Mesendoderm (in vitro differentiated cells): ENCODE results near the gene SEMA3B.
"Not testable (repeated sequence)": the region's sequence is repeated elsewhere in the genome, so short reads cannot be mapped to it uniquely, and the experiment has no call there.

Experiments
- DNase-seq: peaks from one replicate; pipeline ENCODE4 v3.0.0; 2013
- H2AK5ac ChIP-seq: 2 replicates; pipeline ENCODE4 v1.6.1; 2013; ENCODE audit warnings: low read length, inconsistent platforms
- H2BK120ac ChIP-seq: 2 replicates; pipeline ENCODE4 v1.6.1; 2013; ENCODE audit warnings: low read depth, mild to moderate bottlenecking, low read length, moderate library complexity, mixed read lengths
- H2BK15ac ChIP-seq: replicated peaks from 2 replicates; pipeline ENCODE4 v1.6.1; 2013; ENCODE audit warnings: low read depth, mild to moderate bottlenecking, moderate library complexity
- H2BK5ac ChIP-seq: 2 replicates; pipeline ENCODE4 v1.6.1; 2013; ENCODE audit warnings: low read length, inconsistent platforms
- H3K18ac ChIP-seq: 2 replicates; pipeline ENCODE4 v1.6.1; 2013; ENCODE audit warnings: mild to moderate bottlenecking, low read length, mixed read lengths
- H3K23ac ChIP-seq: one replicate; pipeline ENCODE4 v1.6.1; 2013; ENCODE audit warnings: low read length
- H3K27ac ChIP-seq: 2 replicates; pipeline ENCODE4 v1.5.1; 2013; ENCODE audit warnings: low read depth, mild to moderate bottlenecking, inconsistent platforms, low read length, moderate library complexity
- H3K27me3 ChIP-seq: 2 replicates; pipeline ENCODE4 v1.6.1; 2013; ENCODE audit warnings: low read length, control low read depth, mild to moderate bottlenecking, inconsistent platforms; ENCODE audit not compliant: insufficient read depth, poor library complexity
- H3K36me3 ChIP-seq: 2 replicates; pipeline ENCODE4 v1.6.1; 2013; ENCODE audit warnings: low read length, inconsistent platforms; ENCODE audit not compliant: control insufficient read depth, insufficient read depth
- H3K4ac ChIP-seq: one replicate; pipeline ENCODE4 v1.6.1; 2013; ENCODE audit warnings: low read depth, mild to moderate bottlenecking, low read length, moderate library complexity
- H3K4me1 ChIP-seq: 2 replicates; pipeline ENCODE4 v1.6.1; 2013; ENCODE audit warnings: low read depth, low read length, inconsistent platforms; ENCODE audit not compliant: control insufficient read depth
- H3K4me2 ChIP-seq: 2 replicates; pipeline ENCODE4 v1.6.1; 2013; ENCODE audit warnings: low read length
- H3K4me3 ChIP-seq: 2 replicates; pipeline ENCODE4 v1.5.1; 2013; ENCODE audit warnings: mild to moderate bottlenecking, low read length
- H3K56ac ChIP-seq: one replicate; pipeline ENCODE4 v1.6.1; 2013; ENCODE audit warnings: low read length
- H3K79me1 ChIP-seq: 2 replicates; pipeline ENCODE4 v1.6.1; 2013; ENCODE audit warnings: low read length, inconsistent platforms
- H3K79me2 ChIP-seq: 2 replicates; pipeline ENCODE4 v1.6.1; 2013; ENCODE audit warnings: mild to moderate bottlenecking, low read length; ENCODE audit not compliant: control insufficient read depth, insufficient read depth
- H3K9ac ChIP-seq: 2 replicates; pipeline ENCODE4 v1.6.1; 2013; ENCODE audit warnings: low read length, inconsistent platforms
- H4K5ac ChIP-seq: one replicate; pipeline ENCODE4 v1.6.1; 2013; ENCODE audit warnings: low read length
- H4K8ac ChIP-seq: one replicate; pipeline ENCODE4 v1.6.1; 2013; ENCODE audit warnings: low read depth, mild to moderate bottlenecking, control low read depth, low read length, moderate library complexity
- whole genome bisulfite sequencing: extraction: QIAGEN DNeasy Blood & Tissue Kit; methylation state at CpG from one replicate; pipeline ENCODE4 v1.1.7; 2013; ENCODE audit warnings: low lambda C conversion rate, missing lambda C conversion rate; ENCODE audit not compliant: insufficient coverage; ENCODE audit errors: extremely low coverage; 5-methylcytosine and 5-hydroxymethylcytosine counted together

SEMA3B gene

DNA sequence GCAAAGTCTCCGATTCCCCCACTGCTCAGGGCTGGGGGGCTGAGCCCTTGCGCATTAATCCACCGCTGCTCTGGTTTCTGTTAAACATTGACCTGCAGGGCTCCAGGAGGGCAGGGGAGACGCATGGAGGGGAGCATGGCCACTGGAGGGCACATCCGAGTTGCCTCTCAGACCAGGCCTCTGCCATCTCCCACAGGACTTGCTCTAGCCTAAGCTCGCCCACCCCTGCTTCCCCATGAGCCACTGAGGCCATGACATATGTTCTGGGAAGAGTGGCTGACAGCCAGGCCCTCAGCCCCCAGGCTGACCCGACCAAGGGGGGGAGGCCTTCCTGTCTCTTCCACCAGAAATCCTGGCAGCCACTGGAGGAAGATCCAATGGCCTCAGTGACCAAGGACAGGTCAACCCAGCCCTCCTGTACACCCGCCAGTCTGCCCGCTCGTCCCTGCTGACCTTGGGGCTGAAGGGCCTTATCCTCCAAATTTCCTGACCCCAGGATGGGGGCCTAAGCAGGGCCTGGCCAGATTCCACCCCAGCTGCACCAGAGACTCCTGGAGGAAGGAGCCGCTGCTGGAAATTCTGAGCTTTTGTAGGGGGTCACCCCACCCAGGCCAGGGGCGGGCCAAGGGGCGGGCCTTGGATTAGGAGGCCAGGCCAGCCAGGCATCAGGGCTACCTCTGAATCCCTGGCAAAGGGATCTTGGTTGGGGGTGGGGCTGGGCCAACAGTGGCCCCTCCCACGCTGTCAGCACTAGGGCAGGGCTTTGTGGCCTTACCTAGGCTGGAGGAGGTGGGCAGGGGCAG is 34.3 kb downstream of the SEMA3B start, which contains the start of gene HYAL1:
HYAL1 (minus strand) TSS at position 562 of the 803 bp plus-strand sequence. CDS start 618 bp downstream, outside the sequence.
- Histone ChIP-seq H3K9ac (peak within 1 kb of the TSS; percentile 25), H3K36me3 (no peaks in the 10 kb centered on the region), H2AK5ac (no peak within 1 kb of the TSS), H2BK15ac (no peak within 1 kb of the TSS), H3K4me2 (no peak within 1 kb of the TSS), H3K79me2 (no peaks in the 10 kb centered on the region), H3K18ac (no peak within 1 kb of the TSS), H3K56ac (peak within 1 kb of the TSS; percentile 35), H2BK120ac (no peak within 1 kb of the TSS), H3K23ac (no peak within 1 kb of the TSS), H2BK5ac (no peak within 1 kb of the TSS), H4K8ac (no peak within 1 kb of the TSS), H3K27me3 (no peaks in the 10 kb centered on the region), H3K27ac (no peak within 1 kb of the TSS), H3K79me1 (no peaks in the 10 kb centered on the region), H4K5ac (no peak within 1 kb of the TSS), H3K4ac (no peak within 1 kb of the TSS), H3K4me3 (no peak within 1 kb of the TSS), H3K4me1 (peaks cover 6% of the 10 kb centered on the region)
- WGBS, result no CpG with 5 or more reads among the region's 14 CpGs
- DNase-seq, result peak; percentile 84

DNA sequence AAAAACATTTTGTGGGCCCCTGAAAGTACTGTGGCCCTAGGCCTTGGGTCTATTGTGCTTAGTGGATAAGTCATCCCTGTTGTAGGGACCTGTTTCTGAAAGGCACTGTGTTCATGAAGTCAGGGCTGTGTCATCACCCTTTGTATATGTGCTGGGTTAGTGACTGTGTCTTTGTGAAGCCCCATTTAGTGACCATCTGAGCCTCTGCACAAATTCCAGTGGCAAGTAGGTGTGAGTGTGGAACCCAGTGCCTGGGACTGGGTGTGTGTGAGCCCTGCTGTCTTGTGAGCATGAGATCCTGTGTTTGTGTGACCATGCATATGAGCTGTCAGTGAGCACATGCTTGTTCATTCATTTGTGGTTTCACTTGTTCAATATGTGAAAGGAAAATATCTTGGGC is 35.7 kb downstream of the SEMA3B start:
- Histone ChIP-seq H3K36me3 (no peaks in the 10 kb centered on the region), H2BK5ac (no peak overlapping the region), H3K9ac (no peak overlapping the region), H3K27ac (no peak overlapping the region), H3K27me3 (no peaks in the 10 kb centered on the region), H3K23ac (no peak overlapping the region), H3K56ac (no peak overlapping the region), H4K5ac (no peak overlapping the region), H3K4me3 (no peak overlapping the region), H3K4ac (no peak overlapping the region), H2AK5ac (no peak overlapping the region), H3K4me2 (no peak overlapping the region), H3K18ac (no peak overlapping the region), H2BK120ac (no peak overlapping the region), H4K8ac (no peak overlapping the region), H2BK15ac (no peak overlapping the region), H3K4me1 (peaks cover 5% of the 10 kb centered on the region), H3K79me1 (no peaks in the 10 kb centered on the region), H3K79me2 (no peaks in the 10 kb centered on the region)
- no peak for DNase-seq

DNA sequence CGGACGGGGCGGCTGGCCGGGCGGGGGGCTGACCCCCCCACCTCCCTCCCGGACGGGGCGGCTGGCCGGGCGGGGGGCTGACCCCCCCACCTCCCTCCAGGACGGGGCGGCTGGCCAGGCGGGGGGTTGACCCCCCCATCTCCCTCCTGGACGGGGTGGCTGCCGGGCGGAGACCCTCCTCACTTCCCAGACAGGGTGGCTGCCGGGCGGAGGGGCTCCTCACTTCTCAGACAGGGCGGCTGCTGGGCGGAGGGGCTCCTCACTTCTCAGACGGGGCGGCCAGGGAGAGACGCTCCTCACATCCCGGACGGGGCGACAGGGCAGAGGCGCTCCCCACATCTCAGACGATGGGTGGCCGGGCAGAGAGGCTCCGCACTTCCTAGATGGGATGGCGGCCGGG is 43.1 kb downstream of the SEMA3B start:
- WGBS, result no CpG with 5 or more reads among the region's 32 CpGs
- H4K5ac ChIP-seq, H4K8ac ChIP-seq, DNase-seq, H3K27me3 ChIP-seq, H2AK5ac ChIP-seq, H2BK5ac ChIP-seq, H3K56ac ChIP-seq, H3K4ac ChIP-seq, H3K79me1 ChIP-seq, H2BK120ac ChIP-seq, H3K27ac ChIP-seq, H3K36me3 ChIP-seq, H3K18ac ChIP-seq, H2BK15ac ChIP-seq, H3K4me2 ChIP-seq, H3K4me1 ChIP-seq, H3K79me2 ChIP-seq, H3K9ac ChIP-seq, H3K23ac ChIP-seq, H3K4me3 ChIP-seq: not testable (repeated sequence)

DNA sequence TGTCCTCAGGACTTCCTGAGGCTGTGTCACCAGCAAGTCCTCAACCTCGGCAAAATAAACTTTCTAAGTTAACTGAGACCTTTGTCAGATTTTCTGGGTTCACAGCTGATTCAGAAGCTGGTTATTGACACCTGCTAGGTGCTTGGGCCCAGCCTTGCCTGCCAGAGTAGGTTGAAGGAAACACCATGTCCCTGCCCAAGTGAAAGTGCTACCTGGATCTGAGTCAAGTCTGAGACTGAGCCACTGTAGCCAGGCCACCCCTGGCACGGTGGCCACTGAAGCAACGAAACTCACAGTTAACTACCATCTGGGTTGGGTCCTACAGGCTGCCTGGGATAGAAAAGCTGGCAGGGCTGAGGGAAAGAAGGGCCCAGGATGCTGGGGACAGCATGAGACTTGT is 45.4 kb downstream of the SEMA3B start:
- Histone ChIP-seq H3K56ac (peak overlapping the region; percentile 78), H3K4ac (peak overlapping the region; percentile 2), H2BK5ac (peak overlapping the region; percentile 87), H3K27ac (peak overlapping the region; percentile 51), H3K27me3 (no peaks in the 10 kb centered on the region), H3K79me2 (peaks cover 12% of the 10 kb centered on the region), H3K23ac (no peak overlapping the region), H3K9ac (peak overlapping the region; percentile 22), H2BK15ac (no peak overlapping the region), H3K4me1 (peaks cover 9% of the 10 kb centered on the region), H2BK120ac (no peak overlapping the region), H4K5ac (no peak overlapping the region), H2AK5ac (peak overlapping the region; percentile 15), H4K8ac (no peak overlapping the region), H3K4me3 (no peak overlapping the region), H3K4me2 (peak overlapping the region; percentile 7), H3K18ac (no peak overlapping the region), H3K79me1 (peaks cover 15% of the 10 kb centered on the region), H3K36me3 (peaks cover 6% of the 10 kb centered on the region)
- no CpG with 5 or more reads among the region's 3 CpGs for WGBS
- DNase-seq, result peak; percentile 23

DNA sequence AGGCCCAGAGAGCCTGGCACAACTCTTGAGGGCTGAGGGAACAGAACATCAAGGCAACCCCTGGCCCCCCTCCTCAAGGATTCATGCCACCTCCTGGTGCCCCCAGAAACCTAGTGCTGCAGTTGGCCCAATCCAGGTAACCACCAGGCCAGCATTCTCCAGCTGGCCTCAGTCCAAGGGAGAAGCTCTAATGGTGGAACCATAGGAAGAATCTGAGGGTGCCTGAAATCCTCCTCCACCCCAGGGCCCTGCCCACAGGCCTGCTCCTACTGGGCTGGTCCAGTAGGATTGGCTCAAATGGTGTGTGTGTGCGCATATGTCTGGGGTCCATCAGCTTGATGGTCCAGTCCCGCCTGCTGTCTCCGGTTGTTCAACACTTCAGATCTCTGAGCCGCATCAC is 45.9 kb downstream of the SEMA3B start:
- WGBS, result no CpG with 5 or more reads among the region's 4 CpGs
- Histone ChIP-seq H3K79me1 (peaks cover 19% of the 10 kb centered on the region), H3K27me3 (no peaks in the 10 kb centered on the region), H3K9ac (no peak overlapping the region), H4K8ac (no peak overlapping the region), H3K4me3 (no peak overlapping the region), H2BK120ac (no peak overlapping the region), H3K4me1 (peaks cover 9% of the 10 kb centered on the region), H3K23ac (no peak overlapping the region), H2BK5ac (peak overlapping the region; percentile 87), H3K27ac (peak overlapping the region; percentile 51), H3K4ac (no peak overlapping the region), H4K5ac (no peak overlapping the region), H2BK15ac (no peak overlapping the region), H3K56ac (peak overlapping the region; percentile 78), H3K4me2 (no peak overlapping the region), H3K36me3 (peaks cover 10% of the 10 kb centered on the region), H3K18ac (no peak overlapping the region), H3K79me2 (peaks cover 16% of the 10 kb centered on the region), H2AK5ac (no peak overlapping the region)
- DNase-seq, result no peak
